Measurements from ENCODE around the gene POLRMT.
"Not testable (repeated sequence)": the region's sequence is repeated elsewhere in the genome, so short reads cannot be mapped to it uniquely, and the experiment has no call there.

The POLRMT gene

GRCh38 chr19:624433-625109 lies 8.8 kb downstream of the POLRMT start:
- DNase-seq = no peak

- no peak for DNase-seq
Observed at GRCh38 chr19:623974-624373, 9.4 kb downstream of the POLRMT start.

GRCh38 chr19:623175-623916 lies 10.0 kb downstream of the POLRMT start:
- no peak for DNase-seq

GRCh38 chr19:622666-623065 lies 10.7 kb downstream of the POLRMT start:
- no peak for DNase-seq

- DNase-seq = no peak
Observed at GRCh38 chr19:621819-622218, 11.5 kb downstream of the POLRMT start.

GRCh38 chr19:621191-621590 lies 12.1 kb downstream of the POLRMT start:
- not testable (repeated sequence) for DNase-seq

GRCh38 chr19:620166-620862 lies 13.0 kb downstream of the POLRMT start:
- no peak for DNase-seq

- DNase-seq = no peak
Observed at GRCh38 chr19:619286-620002, 13.9 kb downstream of the POLRMT start.

GRCh38 chr19:618674-619285 lies 14.6 kb downstream of the POLRMT start:
- DNase-seq = no peak

- no peak for DNase-seq
Observed at GRCh38 chr19:618247-618619, 15.1 kb downstream of the POLRMT start.

GRCh38 chr19:617551-618246 lies 15.6 kb downstream of the POLRMT start:
- DNase-seq = no peak

GRCh38 chr19:616747-617526 lies 16.4 kb downstream of the POLRMT start:
- no peak for DNase-seq

GRCh38 chr19:616062-616700 lies 17.2 kb downstream of the POLRMT start:
- DNase-seq = no peak

- no peak for DNase-seq
Observed at GRCh38 chr19:615619-616018, 17.7 kb downstream of the POLRMT start.

- DNase-seq = no peak
Observed at GRCh38 chr19:613732-614567, 19.4 kb downstream of the POLRMT start.

GRCh38 chr19:612941-613340 lies 20.4 kb downstream of the POLRMT start:
- no peak for DNase-seq

- DNase-seq = no peak
Observed at GRCh38 chr19:611481-611868, 21.9 kb downstream of the POLRMT start.

GRCh38 chr19:610801-611480 lies 22.4 kb downstream of the POLRMT start:
- DNase-seq = peak; percentile 84

- peak; percentile 73 for DNase-seq
Observed at GRCh38 chr19:610071-610800, 23.1 kb downstream of the POLRMT start.
